ENCODE measurements around the gene SYT5. TPM values are rescaled to one million over a fixed set of nuclear protein-coding genes. Genes with fewer than 3 reads are reported as not detected.
"Not testable (repeated sequence)": the region's sequence is repeated elsewhere in the genome, so short reads cannot be mapped to it uniquely, and the experiment has no call there.

SYT5 gene
- total RNA-seq = not detected

DNA sequence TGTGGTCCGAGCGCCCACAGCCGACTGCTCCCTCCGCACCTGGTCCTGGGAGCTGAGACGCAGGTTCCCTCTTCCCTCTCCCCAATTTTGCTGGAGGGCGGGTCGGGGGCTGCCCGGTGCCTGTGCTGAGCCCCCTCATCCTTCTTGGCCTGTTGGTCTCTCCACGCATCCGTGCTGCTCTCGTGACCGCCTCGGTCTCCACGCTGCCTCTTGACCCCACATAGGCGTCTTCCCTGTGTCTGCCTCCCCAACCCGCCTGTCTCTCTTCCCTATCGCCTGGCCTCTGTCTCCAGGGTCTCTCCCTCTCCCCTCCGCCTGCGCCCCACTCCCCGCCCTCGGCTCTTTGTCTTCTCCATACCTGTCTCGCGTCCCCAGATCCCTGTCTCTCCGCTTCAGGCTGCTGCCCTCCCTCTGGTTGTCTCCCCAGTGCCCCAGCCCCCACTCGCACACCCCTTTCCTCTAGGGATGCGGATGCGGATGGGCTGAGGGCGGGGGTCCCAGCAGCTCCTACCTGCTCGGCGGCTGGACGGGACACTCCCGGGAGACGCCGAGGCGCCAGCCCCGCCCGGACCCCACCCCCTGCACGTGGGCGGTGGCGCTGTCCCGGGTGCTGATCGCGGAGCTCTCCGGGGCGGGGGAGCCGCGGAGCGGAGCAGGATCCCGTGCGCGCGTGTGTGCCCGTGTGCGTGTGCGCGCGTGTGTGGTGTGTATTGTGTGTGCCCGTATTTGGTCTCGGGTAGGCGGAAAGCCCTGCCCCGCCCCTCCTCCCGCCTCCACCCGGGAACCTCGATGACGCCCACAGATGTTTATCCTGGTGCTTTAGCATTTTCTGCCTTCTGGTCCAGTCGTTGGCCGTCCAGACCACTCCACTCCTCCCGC lies at the start of gene SYT5:
Gene SYT5, minus strand, starts transcription at position 684 of the 879 bp plus-strand sequence. CDS start 1,248 bp downstream, outside the sequence.
- ATAC-seq = peak; percentile 77

- ATAC-seq = no peak
Measured at GRCh38 chr19:55229789-55230182, 49.7 kb upstream of the SYT5 start.

- no peak for ATAC-seq
Measured at GRCh38 chr19:55229145-55229788, 49.2 kb upstream of the SYT5 start.

DNA sequence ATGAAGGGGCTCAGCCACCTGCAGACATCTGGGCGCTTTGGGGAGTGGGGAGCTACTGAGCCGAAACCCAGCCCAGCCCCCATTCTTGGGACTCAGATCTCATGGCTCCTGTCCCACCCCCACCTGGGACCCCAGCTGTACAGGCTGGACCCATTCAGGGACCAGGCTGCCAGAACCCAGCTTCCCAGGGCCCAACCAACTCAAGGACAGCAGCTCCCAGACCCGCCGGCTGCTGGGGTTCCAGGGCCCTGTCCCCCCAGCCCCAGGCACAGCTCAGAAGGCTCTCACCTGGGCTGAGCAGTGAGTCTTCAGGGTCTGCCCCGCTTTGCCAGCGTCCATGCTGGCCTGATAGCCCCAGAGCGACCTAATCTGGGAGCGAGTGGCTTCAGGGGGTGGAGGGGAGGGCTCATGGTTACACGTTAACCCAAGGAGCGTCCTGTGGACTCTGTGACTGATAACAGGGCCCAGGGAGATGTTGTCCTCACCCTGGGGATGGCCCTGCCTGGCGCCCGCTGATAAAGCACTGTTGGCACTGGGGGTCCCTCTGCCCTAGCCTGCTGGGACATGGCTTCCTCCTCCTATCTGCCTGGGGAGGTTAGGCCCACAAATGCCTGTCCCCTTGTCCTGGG lies 48.4 kb upstream of the SYT5 start, which contains the start of gene TMEM86B:
Gene TMEM86B, minus strand, starts transcription at position 361 of the 629 bp plus-strand sequence. Its CDS starts 22 bp downstream, at position 339.
- ATAC-seq = no peak

GRCh38 chr19:55228015-55228391 lies 47.9 kb upstream of the SYT5 start:
- ATAC-seq = no peak

- no peak for ATAC-seq
Measured at GRCh38 chr19:55227241-55228014, 47.3 kb upstream of the SYT5 start.

DNA sequence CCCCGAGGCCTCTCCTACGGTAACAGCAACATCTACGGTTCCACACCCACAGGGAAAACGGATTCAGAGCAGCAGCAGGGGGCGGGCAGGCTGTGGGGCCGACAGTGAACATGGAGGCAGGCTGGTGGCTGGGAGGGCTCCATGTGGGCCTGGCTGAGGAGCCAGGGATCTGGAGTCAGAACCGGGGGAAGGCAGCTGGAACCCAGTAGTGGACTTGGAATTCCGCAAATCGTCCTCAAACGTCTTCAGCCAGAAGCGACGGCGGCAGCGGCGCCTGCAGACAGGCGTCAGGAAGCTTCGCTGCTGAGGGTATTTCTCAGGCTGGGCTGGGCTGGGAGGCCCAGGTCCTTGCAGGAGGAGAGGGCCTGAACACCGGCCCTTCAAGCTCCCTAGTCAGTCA lies 46.7 kb upstream of the SYT5 start:
- ATAC-seq = no peak

DNA sequence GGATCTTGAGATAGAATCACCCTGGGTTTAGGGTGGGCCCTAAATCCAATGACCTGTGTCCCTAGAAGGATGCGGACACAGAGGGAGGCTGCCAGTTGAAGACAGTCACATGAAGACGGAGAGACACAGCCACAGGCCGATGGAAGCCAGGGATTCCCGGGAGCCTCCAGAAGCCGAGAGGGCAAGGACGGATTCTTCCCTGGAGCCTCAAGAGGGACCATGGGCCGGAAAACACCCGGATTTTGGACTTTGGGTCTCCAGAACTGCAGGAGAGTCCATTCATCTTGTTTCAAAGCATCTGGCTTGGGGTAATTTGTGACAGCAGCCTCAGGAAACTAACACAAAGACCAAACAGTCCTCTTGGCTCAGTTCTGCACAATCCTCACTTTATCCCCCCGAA lies 46.2 kb upstream of the SYT5 start:
- ATAC-seq = no peak

- no peak for ATAC-seq
Measured at GRCh38 chr19:55225415-55225958, 45.4 kb upstream of the SYT5 start.

DNA sequence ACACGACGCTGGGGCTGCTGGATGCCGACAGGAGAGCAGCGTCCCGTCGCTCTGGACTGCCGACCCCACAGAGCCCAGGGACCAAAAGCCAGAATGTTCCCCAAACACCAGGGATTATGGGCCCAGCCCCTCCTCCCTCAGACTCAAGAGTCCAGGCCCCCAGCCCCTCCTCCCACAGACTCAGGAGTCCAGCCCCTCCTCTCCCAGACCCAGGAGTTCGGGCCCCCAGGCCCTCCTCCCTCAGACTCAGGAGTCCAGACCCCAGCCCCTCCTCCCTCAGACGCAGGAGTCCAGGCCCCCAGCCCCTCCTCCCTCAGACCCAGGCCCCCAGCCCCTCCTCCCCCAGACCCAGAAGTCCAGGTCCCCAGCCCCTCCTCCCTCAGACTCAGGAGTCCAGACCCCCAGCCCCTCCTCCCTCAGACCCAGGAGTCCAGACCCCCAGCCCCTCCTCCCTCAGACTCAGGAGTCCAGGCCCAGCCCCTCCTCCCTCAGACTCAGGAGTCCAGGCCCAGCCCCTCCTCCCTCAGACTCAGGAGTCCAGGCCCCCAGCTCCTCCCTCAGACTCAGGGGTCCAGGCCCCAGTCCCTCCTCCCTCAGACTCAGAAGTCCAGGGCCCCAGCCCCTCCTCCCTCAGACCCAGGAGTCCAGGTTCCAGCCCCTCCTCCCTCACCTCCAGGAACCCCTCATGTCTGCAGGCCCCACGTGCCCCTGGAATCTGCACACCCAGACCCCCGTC lies 44.8 kb upstream of the SYT5 start:
- not testable (repeated sequence) for ATAC-seq

GRCh38 chr19:55224038-55224665 lies 44.1 kb upstream of the SYT5 start:
- peak; percentile 12 for ATAC-seq

- peak; percentile 9 for ATAC-seq
Measured at GRCh38 chr19:55223291-55224037, 43.4 kb upstream of the SYT5 start.

DNA sequence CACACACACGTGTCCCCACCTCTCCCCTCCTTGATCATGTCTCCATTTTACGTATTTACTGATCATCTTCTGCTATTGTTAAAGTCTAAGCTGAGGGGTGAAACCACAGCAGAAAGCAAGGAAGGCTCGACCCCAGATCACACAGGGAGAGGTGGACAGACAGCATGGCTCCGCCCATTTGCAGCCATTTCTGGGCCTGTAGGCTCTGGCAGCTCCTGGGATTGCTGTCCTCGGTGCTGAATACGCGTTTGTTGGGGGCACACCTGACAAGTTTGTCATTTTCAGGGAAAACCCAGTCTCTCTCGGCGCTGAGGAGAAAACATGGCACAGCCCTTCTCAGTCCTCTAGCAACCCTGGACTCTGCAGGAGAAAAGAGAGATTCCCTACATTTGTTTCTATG lies 40.4 kb upstream of the SYT5 start:
- ATAC-seq = no peak

DNA sequence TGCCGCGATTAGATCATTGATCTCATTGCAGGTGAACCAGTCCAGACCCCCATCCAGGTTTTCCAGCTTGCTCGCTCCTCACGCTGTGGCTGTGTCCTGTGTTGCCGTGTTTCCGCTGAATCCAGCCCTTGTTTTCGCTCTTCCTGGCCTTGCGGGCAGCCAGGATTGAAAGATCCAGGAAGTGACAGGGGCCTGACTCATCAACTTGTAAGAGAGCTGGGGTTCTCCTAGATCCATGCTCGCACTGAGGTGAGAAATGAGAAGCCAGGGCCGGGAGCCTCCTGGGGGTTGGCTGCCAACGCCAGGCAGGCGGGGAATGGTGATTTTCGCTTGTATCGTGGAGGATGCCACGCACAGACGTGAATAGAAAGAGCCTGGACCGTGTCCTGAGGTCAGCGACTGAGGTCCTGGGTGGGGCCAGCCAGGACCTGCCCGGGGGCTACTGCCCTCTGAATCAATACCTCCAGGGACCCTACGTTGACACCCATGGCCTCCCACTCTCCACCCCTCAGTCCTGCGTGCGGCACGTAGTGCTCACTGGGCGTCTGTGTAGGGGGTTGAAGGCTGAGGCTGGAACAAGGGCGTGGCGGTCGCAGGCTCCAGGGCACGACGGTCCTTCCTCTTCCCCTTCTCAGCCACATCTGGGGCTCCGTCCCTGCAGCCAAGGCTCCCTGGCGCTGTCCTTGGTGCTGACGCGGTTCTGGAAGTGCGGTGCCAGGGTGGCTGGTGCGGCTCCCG lies 36.5 kb upstream of the SYT5 start:
- peak; percentile 93 for ATAC-seq

DNA sequence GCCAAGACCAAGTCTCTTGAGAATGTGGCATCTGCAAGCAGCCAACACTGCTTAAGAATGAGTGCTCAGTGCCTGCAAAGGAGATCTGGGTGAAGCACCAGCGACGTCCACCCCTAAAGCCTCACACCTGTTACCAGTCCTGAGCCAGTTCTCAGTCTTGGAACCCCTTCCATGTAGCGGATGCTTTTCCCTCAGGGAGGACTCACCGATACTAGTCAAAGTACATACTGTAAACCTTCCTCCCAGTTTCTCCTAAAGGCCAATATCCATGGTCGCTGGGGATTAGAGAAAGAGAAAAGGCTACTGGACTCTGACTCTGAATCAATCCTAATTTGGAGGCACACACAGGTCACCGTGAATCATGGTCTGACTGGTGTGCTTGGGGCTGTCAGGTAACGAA lies 33.5 kb upstream of the SYT5 start:
- no peak for ATAC-seq

DNA sequence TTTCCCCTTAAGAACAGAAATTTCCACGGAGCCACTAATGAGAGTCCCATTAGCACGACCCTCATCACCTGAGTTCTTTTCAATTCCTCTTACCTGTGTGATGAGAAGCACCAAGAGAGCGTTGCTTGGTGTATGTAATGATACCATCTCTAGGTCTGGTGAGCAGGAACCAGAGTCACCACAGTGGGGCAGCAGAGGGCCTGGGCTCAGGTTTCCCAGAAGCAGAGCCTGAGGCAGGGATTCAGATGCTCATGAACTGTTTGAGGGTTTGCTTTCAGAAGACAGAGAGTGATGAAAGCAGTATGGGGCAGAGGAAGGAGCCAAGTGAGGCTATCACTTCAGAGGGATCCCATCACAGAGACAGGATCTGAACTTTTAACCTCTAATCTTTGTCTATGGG lies 32.4 kb upstream of the SYT5 start:
- ATAC-seq = no peak

GRCh38 chr19:55209693-55210472 lies 29.8 kb upstream of the SYT5 start:
- peak; percentile 79 for ATAC-seq

DNA sequence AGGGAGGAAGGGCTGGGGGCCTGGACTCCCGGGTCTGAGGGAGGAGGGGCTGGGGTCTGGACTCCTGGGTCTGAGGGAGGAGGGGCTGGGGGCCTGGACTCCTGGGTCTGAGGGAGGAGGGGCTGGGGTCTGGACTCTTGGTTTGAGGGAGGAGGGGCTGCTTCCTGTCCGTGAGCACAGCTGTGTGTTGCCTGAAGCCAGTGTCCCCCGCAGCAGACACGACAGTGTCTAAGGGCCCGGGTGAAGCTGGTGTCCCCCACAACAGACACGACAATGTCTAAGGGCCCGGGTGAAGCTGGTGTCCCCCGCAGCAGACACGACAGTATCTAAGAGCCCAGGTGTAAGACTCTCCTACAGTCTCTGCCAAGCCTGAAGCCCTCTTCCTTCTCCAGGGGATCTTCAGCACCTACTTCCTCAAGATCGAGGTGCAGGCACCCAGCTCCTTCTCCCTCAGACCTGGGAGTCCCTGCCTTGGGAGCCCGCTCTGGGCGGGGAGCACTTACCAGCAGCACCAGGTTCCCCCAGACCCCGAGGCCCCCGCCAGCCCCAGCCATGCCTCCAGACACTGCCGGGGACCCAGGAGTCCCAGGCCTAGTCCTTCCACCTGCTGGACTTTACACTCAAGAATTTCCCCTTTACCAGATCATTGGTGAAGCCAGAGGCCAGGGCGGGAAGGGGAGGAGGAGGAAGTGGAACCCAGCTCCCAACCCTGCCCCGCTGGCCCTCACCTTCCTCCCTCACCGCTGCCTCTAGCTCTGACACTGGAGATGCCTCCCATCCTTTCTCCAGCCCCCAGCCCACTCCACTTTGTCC lies 29.0 kb upstream of the SYT5 start, which contains the start of gene PTPRH:
Gene PTPRH, minus strand, starts transcription at position 622 of the 813 bp plus-strand sequence. Its CDS starts 68 bp downstream, at position 554.
- ATAC-seq = peak; percentile 56
